ENCODE data around the gene SHLD2.
A peak's percentile ranks its signal among the peaks of the same experiment; 100 is the strongest.
"Not testable (repeated sequence)": the region's sequence is repeated elsewhere in the genome, so short reads cannot be mapped to it uniquely, and the experiment has no call there.

Gene SHLD2

DNA sequence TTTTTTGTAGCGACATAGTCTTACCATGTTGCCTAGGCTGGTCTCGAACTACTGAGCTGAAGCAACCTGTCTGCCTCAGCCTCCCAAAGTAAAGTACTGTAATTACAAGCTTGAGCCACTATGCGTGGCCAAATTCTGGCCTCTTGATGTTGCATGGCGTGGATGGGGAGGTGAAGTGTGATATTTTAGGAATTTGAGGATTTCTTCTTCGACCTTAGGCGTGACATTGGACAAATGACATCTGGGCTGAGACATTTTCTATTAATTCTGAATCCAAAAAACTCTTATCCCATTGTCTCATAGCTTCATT, 48.1 kb downstream of the SHLD2 start:
- not testable (repeated sequence) for H3K4ac ChIP-seq (ENCODE audit: low read depth, low read length); H3K4me1 ChIP-seq (ENCODE audit: control insufficient read depth in 1 of 2, insufficient read depth in 2 of 2, low read length in 2 of 2); H3K27me3 ChIP-seq (ENCODE audit: insufficient read depth, low read length); H3K18ac ChIP-seq (ENCODE audit: low read length); H3K4me2 ChIP-seq (ENCODE audit: low read length); H3K23ac ChIP-seq (ENCODE audit: low read length); H3K4me3 ChIP-seq (ENCODE audit: low read depth, low read length); H4K8ac ChIP-seq (ENCODE audit: low read depth, low read length); H4K91ac ChIP-seq (ENCODE audit: low read depth, low read length); H3K36me3 ChIP-seq (ENCODE audit: control insufficient read depth in 1 of 2, insufficient read depth in 2 of 2, low read length in 2 of 2); H3K14ac ChIP-seq (ENCODE audit: low read length); H4K12ac ChIP-seq (ENCODE audit: low read depth, low read length); H2AFZ ChIP-seq (ENCODE audit: insufficient read depth, low read length, poor library complexity); H3K9me3 ChIP-seq (ENCODE audit: insufficient read depth, low read depth, low read length); H2BK120ac ChIP-seq (ENCODE audit: insufficient read depth, low read length, poor library complexity); H2AK5ac ChIP-seq (ENCODE audit: low read length); H2BK12ac ChIP-seq (ENCODE audit: low read length); H3K79me2 ChIP-seq (ENCODE audit: control insufficient read depth, insufficient read depth, low read length, poor library complexity); H3K27ac ChIP-seq (ENCODE audit: low read depth, low read length); H2BK5ac ChIP-seq (ENCODE audit: low read depth, low read length, poor library complexity); H3K9ac ChIP-seq (ENCODE audit: low read length); H3K79me1 ChIP-seq (ENCODE audit: low read length)
- DNase-seq: peak; percentile 22 to 47
- WGBS (ENCODE audit: extremely low coverage, insufficient coverage, insufficient read length): no CpG with 5 or more reads among the region's 6 CpGs

DNA sequence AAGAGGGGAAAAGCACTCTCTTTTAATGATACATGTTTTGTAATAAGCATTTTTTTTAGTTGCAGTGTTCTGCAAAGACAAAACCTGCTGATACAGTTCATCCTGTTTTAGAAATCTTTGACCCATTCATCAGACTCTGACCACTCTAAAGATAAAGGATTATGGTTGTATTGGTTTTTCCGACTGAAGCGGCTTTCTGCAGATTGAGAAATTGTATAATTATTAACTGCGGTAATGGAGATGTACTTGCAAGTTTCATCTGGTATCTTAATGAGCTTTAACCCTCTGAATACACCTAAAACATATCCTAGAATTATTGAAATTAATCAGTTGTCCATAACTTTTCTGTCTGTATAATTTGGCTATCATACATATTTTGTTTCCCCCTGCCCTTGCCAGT, 50.6 kb downstream of the SHLD2 start:
- H2AFZ ChIP-seq (ENCODE audit: insufficient read depth, low read length, poor library complexity); DNase-seq; H3K79me1 ChIP-seq (ENCODE audit: low read length); H4K91ac ChIP-seq (ENCODE audit: low read depth, low read length); H3K18ac ChIP-seq (ENCODE audit: low read length); H2AK5ac ChIP-seq (ENCODE audit: low read length); H2BK120ac ChIP-seq (ENCODE audit: insufficient read depth, low read length, poor library complexity); H3K27ac ChIP-seq (ENCODE audit: low read depth, low read length); H2BK5ac ChIP-seq (ENCODE audit: low read depth, low read length, poor library complexity); H3K4ac ChIP-seq (ENCODE audit: low read depth, low read length); H3K4me1 ChIP-seq (ENCODE audit: control insufficient read depth in 1 of 2, insufficient read depth in 2 of 2, low read length in 2 of 2); H3K9me3 ChIP-seq (ENCODE audit: insufficient read depth, low read depth, low read length); H4K8ac ChIP-seq (ENCODE audit: low read depth, low read length); H3K4me2 ChIP-seq (ENCODE audit: low read length); H3K36me3 ChIP-seq (ENCODE audit: control insufficient read depth in 1 of 2, insufficient read depth in 2 of 2, low read length in 2 of 2); H3K79me2 ChIP-seq (ENCODE audit: control insufficient read depth, insufficient read depth, low read length, poor library complexity); H3K9ac ChIP-seq (ENCODE audit: low read length); H3K14ac ChIP-seq (ENCODE audit: low read length); H3K27me3 ChIP-seq (ENCODE audit: insufficient read depth, low read length); H2BK12ac ChIP-seq (ENCODE audit: low read length); H4K12ac ChIP-seq (ENCODE audit: low read depth, low read length); H3K23ac ChIP-seq (ENCODE audit: low read length); H3K4me3 ChIP-seq (ENCODE audit: low read depth, low read length): not testable (repeated sequence)
- WGBS (ENCODE audit: extremely low coverage, insufficient coverage, insufficient read length): no CpG with 5 or more reads among the region's 3 CpGs

DNA sequence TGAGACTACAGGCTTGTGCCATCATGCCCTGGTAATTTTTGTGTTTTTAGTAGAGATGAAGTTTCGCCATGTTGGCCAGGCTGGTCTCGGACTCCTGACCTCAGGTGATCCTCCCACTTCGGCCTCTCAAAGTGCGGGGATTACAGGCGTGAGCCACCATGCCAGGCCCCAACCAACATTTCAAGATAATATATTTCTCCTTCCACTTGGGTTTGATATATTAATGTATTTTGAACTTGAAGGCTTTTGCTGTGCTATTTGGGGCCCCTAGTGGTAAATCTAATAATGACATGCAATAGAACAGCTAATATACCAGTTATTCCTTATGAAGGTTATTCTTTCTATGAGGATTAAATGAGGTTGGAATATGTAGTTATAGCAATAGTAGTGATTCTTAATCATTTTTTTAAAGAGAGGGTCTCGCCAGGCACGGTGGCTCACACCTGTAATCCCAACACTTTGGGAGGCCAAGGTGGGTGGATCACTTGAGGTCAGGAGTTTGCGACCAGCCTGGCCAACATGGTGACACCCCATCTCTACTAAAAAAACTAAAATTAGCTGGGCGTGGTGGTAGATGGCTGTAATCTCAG, 54.1 kb downstream of the SHLD2 start:
- H3K14ac ChIP-seq (ENCODE audit: low read length); DNase-seq; H3K4me3 ChIP-seq (ENCODE audit: low read depth, low read length); H3K27me3 ChIP-seq (ENCODE audit: insufficient read depth, low read length); H4K91ac ChIP-seq (ENCODE audit: low read depth, low read length); H3K4me2 ChIP-seq (ENCODE audit: low read length); H3K79me1 ChIP-seq (ENCODE audit: low read length); H3K4ac ChIP-seq (ENCODE audit: low read depth, low read length); H3K9me3 ChIP-seq (ENCODE audit: insufficient read depth, low read depth, low read length); H3K18ac ChIP-seq (ENCODE audit: low read length); H2BK120ac ChIP-seq (ENCODE audit: insufficient read depth, low read length, poor library complexity); H4K12ac ChIP-seq (ENCODE audit: low read depth, low read length); H2AK5ac ChIP-seq (ENCODE audit: low read length); H3K23ac ChIP-seq (ENCODE audit: low read length); H2AFZ ChIP-seq (ENCODE audit: insufficient read depth, low read length, poor library complexity); H3K79me2 ChIP-seq (ENCODE audit: control insufficient read depth, insufficient read depth, low read length, poor library complexity); H4K8ac ChIP-seq (ENCODE audit: low read depth, low read length); H3K36me3 ChIP-seq (ENCODE audit: control insufficient read depth in 1 of 2, insufficient read depth in 2 of 2, low read length in 2 of 2); H3K9ac ChIP-seq (ENCODE audit: low read length); H3K27ac ChIP-seq (ENCODE audit: low read depth, low read length); H2BK12ac ChIP-seq (ENCODE audit: low read length); H2BK5ac ChIP-seq (ENCODE audit: low read depth, low read length, poor library complexity); H3K4me1 ChIP-seq (ENCODE audit: control insufficient read depth in 1 of 2, insufficient read depth in 2 of 2, low read length in 2 of 2): not testable (repeated sequence)
- WGBS (ENCODE audit: extremely low coverage, insufficient coverage, insufficient read length): no CpG with 5 or more reads among the region's 9 CpGs

DNA sequence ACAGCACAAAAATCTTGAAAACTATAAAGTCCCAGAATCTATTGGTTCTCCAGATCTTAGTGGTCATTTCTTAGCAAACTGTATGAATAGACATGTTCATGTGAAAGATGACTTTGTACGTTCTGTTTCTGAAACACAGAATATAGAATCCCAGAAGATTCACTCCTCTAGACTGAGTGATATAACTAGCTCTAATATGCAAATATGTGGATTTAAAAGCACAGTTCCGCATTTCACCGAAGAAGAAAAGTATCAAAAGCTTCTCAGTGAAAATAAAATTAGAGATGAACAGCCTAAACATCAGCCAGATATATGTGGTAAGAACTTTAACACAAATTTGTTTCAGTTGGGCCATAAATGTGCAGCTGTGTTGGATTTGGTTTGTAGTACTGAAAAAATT, 56.5 kb downstream of the SHLD2 start:
- WGBS (ENCODE audit: extremely low coverage, insufficient coverage, insufficient read length): no CpG with 5 or more reads among the region's 3 CpGs
- not testable (repeated sequence) for H3K4ac ChIP-seq (ENCODE audit: low read depth, low read length); H2BK5ac ChIP-seq (ENCODE audit: low read depth, low read length, poor library complexity); H3K14ac ChIP-seq (ENCODE audit: low read length); H3K4me1 ChIP-seq (ENCODE audit: control insufficient read depth in 1 of 2, insufficient read depth in 2 of 2, low read length in 2 of 2); H2BK12ac ChIP-seq (ENCODE audit: low read length); H3K36me3 ChIP-seq (ENCODE audit: control insufficient read depth in 1 of 2, insufficient read depth in 2 of 2, low read length in 2 of 2); H3K27me3 ChIP-seq (ENCODE audit: insufficient read depth, low read length); H3K79me2 ChIP-seq (ENCODE audit: control insufficient read depth, insufficient read depth, low read length, poor library complexity); DNase-seq; H3K27ac ChIP-seq (ENCODE audit: low read depth, low read length); H3K79me1 ChIP-seq (ENCODE audit: low read length); H2AK5ac ChIP-seq (ENCODE audit: low read length); H3K18ac ChIP-seq (ENCODE audit: low read length); H2AFZ ChIP-seq (ENCODE audit: insufficient read depth, low read length, poor library complexity); H4K91ac ChIP-seq (ENCODE audit: low read depth, low read length); H3K4me2 ChIP-seq (ENCODE audit: low read length); H4K8ac ChIP-seq (ENCODE audit: low read depth, low read length); H4K12ac ChIP-seq (ENCODE audit: low read depth, low read length); H3K23ac ChIP-seq (ENCODE audit: low read length); H3K4me3 ChIP-seq (ENCODE audit: low read depth, low read length); H3K9ac ChIP-seq (ENCODE audit: low read length); H2BK120ac ChIP-seq (ENCODE audit: insufficient read depth, low read length, poor library complexity); H3K9me3 ChIP-seq (ENCODE audit: insufficient read depth, low read depth, low read length)
